BE2C (cell line): ENCODE data around the gene ANKRD44.

Experiments used
- DNase-seq: peaks from one replicate; pipeline ENCODE4 v3.0.0-alpha.2; 2020
- H3K27me3 ChIP-seq: fragments of 250-450 bp; sonication (Bioruptor Pico); 2 replicates; pipeline ENCODE4 v1.5.1; 2020; ENCODE audit warnings: mild to moderate bottlenecking
- H3K36me3 ChIP-seq: fragments of 250-450 bp; sonication (Bioruptor Pico); 2 replicates; pipeline ENCODE4 v1.5.1; 2020; ENCODE audit warnings: mild to moderate bottlenecking
- H3K4me1 ChIP-seq: fragments of 250-450 bp; sonication (Bioruptor Pico); 2 replicates; pipeline ENCODE4 v1.5.1; 2020
- H3K4me3 ChIP-seq: 2 replicates; pipeline ENCODE4 v1.5.1; 2011; ENCODE audit warnings: low read depth, low read length
- H3K9me3 ChIP-seq: fragments of 250-450 bp; sonication (Bioruptor Pico); 2 replicates; pipeline ENCODE4 v1.5.1; 2020
- CTCF ChIP-seq: IDR thresholded peaks from 2 replicates; pipeline ENCODE4 v1.5.1; 2012; ENCODE audit warnings: mild to moderate bottlenecking, low read depth, low read length

Gene ANKRD44

GRCh38 chr2:197096649-197097048 is 213.9 kb downstream of the ANKRD44 start:
- Histone ChIP-seq H3K9me3 (no peaks in the 10 kb centered on the region), H3K36me3 (no peaks in the 10 kb centered on the region), H3K27me3 (no peaks in the 10 kb centered on the region), H3K4me1 (peaks cover 24% of the 10 kb centered on the region), H3K4me3 (no peak overlapping the region)
- TF ChIP-seq CTCF = no peak
- peak; percentile 17 for DNase-seq

GRCh38 chr2:197092431-197092830 is 218.1 kb downstream of the ANKRD44 start:
- DNase-seq = peak; percentile 45
- Histone ChIP-seq H3K4me1 (peaks cover 42% of the 10 kb centered on the region), H3K36me3 (no peaks in the 10 kb centered on the region), H3K9me3 (no peaks in the 10 kb centered on the region), H3K27me3 (no peaks in the 10 kb centered on the region), H3K4me3 (no peak overlapping the region)
- no peak for TF ChIP-seq CTCF

- Histone ChIP-seq H3K27me3 (no peaks in the 10 kb centered on the region), H3K4me1 (peaks cover 41% of the 10 kb centered on the region), H3K4me3 (0 out of 2 replicates have a peak overlapping the region, but pooled peaks have one; percentile 1), H3K36me3 (no peaks in the 10 kb centered on the region), H3K9me3 (no peaks in the 10 kb centered on the region)
- TF ChIP-seq CTCF = no peak
- peak; percentile 73 for DNase-seq
These were observed 219.7 kb downstream of the ANKRD44 start for GRCh38 chr2:197090742-197091367.

GRCh38 chr2:197089655-197090054 is 220.9 kb downstream of the ANKRD44 start:
- H3K4me1 ChIP-seq = peaks cover 41% of the 10 kb centered on the region

GRCh38 chr2:197088694-197089093 is 221.9 kb downstream of the ANKRD44 start:
- Histone ChIP-seq H3K36me3 (no peaks in the 10 kb centered on the region), H3K4me3 (no peak overlapping the region), H3K9me3 (no peaks in the 10 kb centered on the region), H3K4me1 (peaks cover 41% of the 10 kb centered on the region), H3K27me3 (no peaks in the 10 kb centered on the region)
- DNase-seq = no peak
- no peak for TF ChIP-seq CTCF

More at GRCh38 chr2:197089655-197090054, 220.9 kb downstream of the ANKRD44 start:
- no peaks in the 10 kb centered on the region for H3K9me3 ChIP-seq
- DNase-seq = no peak
- no peaks in the 10 kb centered on the region for H3K36me3 ChIP-seq
- H3K4me3 ChIP-seq = no peak overlapping the region
- TF ChIP-seq CTCF = no peak
- no peaks in the 10 kb centered on the region for H3K27me3 ChIP-seq

GRCh38 chr2:197086500-197086899 is 224.1 kb downstream of the ANKRD44 start:
- Histone ChIP-seq H3K27me3 (no peaks in the 10 kb centered on the region), H3K36me3 (no peaks in the 10 kb centered on the region), H3K4me1 (peaks cover 34% of the 10 kb centered on the region), H3K4me3 (no peak overlapping the region), H3K9me3 (no peaks in the 10 kb centered on the region)
- TF ChIP-seq CTCF = no peak
- DNase-seq = no peak
